MM.1S (cell line): ENCODE data around the gene SEMA3D.

Experiments
- EZH2 ChIP-seq: fragments of 300-600 bp; sonication (generic); optimal IDR thresholded peaks from 2 replicates; pipeline ENCODE3; 2017; ENCODE audit warnings: low read depth, mild to moderate bottlenecking, antibody characterized with exemption, low read length, mixed read lengths
- TF ChIP-seq, protein P1 (sequence below): fragments of 300-600 bp; sonication (generic); IDR thresholded peaks from 2 replicates; pipeline ENCODE4 v1.5.1; 2016; ENCODE audit warnings: antibody characterized with exemption, low read length, mixed read lengths

DNA sequence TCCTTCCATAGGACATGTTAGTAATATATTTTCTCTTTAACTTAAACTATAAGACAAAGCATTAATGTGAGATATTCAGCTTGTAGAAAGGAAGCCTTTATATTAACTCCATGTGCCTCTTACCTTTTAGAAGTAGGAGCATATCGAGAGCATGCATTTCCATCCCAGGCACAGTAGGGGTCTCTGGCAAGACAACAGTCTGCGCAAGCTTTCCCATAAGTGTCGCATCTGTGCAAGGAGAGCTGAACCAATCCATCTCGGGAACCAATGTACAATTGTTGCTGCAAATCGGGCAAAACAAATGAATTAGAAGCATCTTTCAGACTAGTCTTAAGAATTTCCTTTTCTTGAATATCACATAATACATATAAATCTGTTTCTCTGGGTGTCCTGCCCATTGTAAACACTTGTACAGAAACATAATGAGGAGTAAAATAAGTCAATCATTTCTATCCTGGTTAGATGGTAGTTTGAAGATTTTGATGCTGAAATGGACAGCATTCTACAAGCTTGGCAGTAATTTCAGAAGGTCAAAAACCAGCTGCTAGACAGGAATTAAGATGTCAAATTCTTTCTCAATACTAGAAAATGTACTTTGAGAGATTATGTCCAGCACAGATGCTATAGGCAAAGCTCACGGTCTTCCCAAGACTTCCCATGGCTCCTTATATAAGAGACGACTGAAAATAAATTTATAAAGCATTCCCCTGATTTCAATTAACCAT lies 171.8 kb downstream of the SEMA3D start:
- TF ChIP-seq, protein P1, sequence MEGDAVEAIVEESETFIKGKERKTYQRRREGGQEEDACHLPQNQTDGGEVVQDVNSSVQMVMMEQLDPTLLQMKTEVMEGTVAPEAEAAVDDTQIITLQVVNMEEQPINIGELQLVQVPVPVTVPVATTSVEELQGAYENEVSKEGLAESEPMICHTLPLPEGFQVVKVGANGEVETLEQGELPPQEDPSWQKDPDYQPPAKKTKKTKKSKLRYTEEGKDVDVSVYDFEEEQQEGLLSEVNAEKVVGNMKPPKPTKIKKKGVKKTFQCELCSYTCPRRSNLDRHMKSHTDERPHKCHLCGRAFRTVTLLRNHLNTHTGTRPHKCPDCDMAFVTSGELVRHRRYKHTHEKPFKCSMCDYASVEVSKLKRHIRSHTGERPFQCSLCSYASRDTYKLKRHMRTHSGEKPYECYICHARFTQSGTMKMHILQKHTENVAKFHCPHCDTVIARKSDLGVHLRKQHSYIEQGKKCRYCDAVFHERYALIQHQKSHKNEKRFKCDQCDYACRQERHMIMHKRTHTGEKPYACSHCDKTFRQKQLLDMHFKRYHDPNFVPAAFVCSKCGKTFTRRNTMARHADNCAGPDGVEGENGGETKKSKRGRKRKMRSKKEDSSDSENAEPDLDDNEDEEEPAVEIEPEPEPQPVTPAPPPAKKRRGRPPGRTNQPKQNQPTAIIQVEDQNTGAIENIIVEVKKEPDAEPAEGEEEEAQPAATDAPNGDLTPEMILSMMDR, result no peak
- no peak for TF ChIP-seq EZH2
